Measurements from ENCODE around the gene KLF7. TPM values are rescaled to one million over a fixed set of nuclear protein-coding genes. Genes with fewer than 3 reads are reported as not detected.

The KLF7 gene
- total RNA-seq, 1 donor: 31.1 TPM

GRCh38 chr2:207085110-207085509 lies 80.6 kb downstream of the KLF7 start:
- Histone ChIP-seq H3K27me3 (ENCODE audit: insufficient read depth, low read length) (no peaks in the 10 kb centered on the region), H3K4me1 (ENCODE audit: insufficient read depth, low read length) (peaks cover 3% of the 10 kb centered on the region), H3K79me2 (ENCODE audit: insufficient read depth, low read length) (peaks cover 68% of the 10 kb centered on the region), H3K36me3 (ENCODE audit: insufficient read depth, low read length) (peaks cover 46% of the 10 kb centered on the region), H2AFZ (ENCODE audit: low read length) (no peak overlapping the region), H3K4me3 (ENCODE audit: insufficient read depth, low read length) (no peak overlapping the region), H3K9me3 (ENCODE audit: low read depth, low read length) (no peaks in the 10 kb centered on the region), H3K4me2 (ENCODE audit: insufficient read depth, low read length) (no peak overlapping the region), H4K20me1 (ENCODE audit: insufficient read depth, low read length) (peaks cover 59% of the 10 kb centered on the region), H3K27ac (ENCODE audit: low read depth, low read length) (no peak overlapping the region)
- TF ChIP-seq, protein P1, sequence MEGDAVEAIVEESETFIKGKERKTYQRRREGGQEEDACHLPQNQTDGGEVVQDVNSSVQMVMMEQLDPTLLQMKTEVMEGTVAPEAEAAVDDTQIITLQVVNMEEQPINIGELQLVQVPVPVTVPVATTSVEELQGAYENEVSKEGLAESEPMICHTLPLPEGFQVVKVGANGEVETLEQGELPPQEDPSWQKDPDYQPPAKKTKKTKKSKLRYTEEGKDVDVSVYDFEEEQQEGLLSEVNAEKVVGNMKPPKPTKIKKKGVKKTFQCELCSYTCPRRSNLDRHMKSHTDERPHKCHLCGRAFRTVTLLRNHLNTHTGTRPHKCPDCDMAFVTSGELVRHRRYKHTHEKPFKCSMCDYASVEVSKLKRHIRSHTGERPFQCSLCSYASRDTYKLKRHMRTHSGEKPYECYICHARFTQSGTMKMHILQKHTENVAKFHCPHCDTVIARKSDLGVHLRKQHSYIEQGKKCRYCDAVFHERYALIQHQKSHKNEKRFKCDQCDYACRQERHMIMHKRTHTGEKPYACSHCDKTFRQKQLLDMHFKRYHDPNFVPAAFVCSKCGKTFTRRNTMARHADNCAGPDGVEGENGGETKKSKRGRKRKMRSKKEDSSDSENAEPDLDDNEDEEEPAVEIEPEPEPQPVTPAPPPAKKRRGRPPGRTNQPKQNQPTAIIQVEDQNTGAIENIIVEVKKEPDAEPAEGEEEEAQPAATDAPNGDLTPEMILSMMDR (IDR thresholded peaks at IDR 0.05; ENCODE audit: extremely low read depth, low read depth, low read length): no peak
- DNase-seq (ENCODE audit: insufficient read length, low spot score, missing footprints): no peak

DNA sequence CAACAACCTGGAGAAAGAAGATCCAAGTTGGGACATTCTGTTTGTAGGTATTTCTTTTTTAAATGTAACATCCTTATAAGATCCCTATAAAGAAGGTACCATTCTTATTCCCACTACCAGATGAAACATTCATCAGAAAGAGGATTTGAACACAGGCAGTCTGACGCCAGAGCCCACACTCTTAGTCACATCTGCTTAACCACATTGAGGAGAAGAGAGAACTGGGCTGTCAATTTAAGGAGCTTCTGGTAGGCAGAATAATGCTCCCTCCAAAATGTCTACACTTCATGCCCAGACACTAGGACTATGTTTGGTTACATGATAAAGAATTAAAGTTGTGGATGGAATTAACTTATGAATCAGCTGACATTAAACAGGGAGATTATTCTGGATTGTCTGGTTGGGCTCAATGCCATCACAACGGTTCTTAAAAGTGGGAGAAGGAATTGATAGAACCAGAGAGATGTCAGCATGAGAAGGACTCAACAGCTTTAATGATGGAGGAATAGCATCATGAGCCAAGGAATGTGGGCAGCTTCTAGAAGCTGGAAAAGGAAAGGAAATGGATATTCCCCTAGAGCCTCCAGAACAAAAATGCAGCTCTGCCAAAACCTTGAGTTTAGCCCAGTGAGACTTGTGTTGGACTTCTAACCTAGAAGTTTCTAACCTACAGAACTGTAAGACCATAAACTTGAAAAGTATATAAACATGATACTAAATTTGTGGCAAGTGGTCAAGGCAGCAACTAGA lies 82.2 kb downstream of the KLF7 start:
- no peak overlapping the region for H3K4me3 ChIP-seq (ENCODE audit: insufficient read depth, low read length)
- no peaks in the 10 kb centered on the region for H3K9me3 ChIP-seq (ENCODE audit: low read depth, low read length)
- peaks cover 62% of the 10 kb centered on the region for H3K36me3 ChIP-seq (ENCODE audit: insufficient read depth, low read length)

GRCh38 chr2:207082619-207083018 lies 83.1 kb downstream of the KLF7 start:
- H3K4me1 ChIP-seq (ENCODE audit: insufficient read depth, low read length): peaks cover 3% of the 10 kb centered on the region
- H2AFZ ChIP-seq (ENCODE audit: low read length): no peak overlapping the region
- no peaks in the 10 kb centered on the region for H3K27me3 ChIP-seq (ENCODE audit: insufficient read depth, low read length)
- H3K4me2 ChIP-seq (ENCODE audit: insufficient read depth, low read length): no peak overlapping the region
- TF ChIP-seq, protein P1 (IDR thresholded peaks at IDR 0.05; ENCODE audit: extremely low read depth, low read depth, low read length): no peak
- DNase-seq (ENCODE audit: insufficient read length, low spot score, missing footprints): no peak
- peaks cover 40% of the 10 kb centered on the region for H4K20me1 ChIP-seq (ENCODE audit: insufficient read depth, low read length)
- peaks cover 70% of the 10 kb centered on the region for H3K36me3 ChIP-seq (ENCODE audit: insufficient read depth, low read length)
- H3K9me3 ChIP-seq (ENCODE audit: low read depth, low read length): no peaks in the 10 kb centered on the region
- H3K4me3 ChIP-seq (ENCODE audit: insufficient read depth, low read length): no peak overlapping the region
- H3K27ac ChIP-seq (ENCODE audit: low read depth, low read length): no peak overlapping the region
- peaks cover 44% of the 10 kb centered on the region for H3K79me2 ChIP-seq (ENCODE audit: insufficient read depth, low read length)

More for the DNA sequence above, 82.2 kb downstream of the KLF7 start:
- H3K27me3 ChIP-seq (ENCODE audit: insufficient read depth, low read length): no peaks in the 10 kb centered on the region
- peaks cover 3% of the 10 kb centered on the region for H3K4me1 ChIP-seq (ENCODE audit: insufficient read depth, low read length)
- TF ChIP-seq, protein P1 (IDR thresholded peaks at IDR 0.05; ENCODE audit: extremely low read depth, low read depth, low read length): no peak
- peaks cover 46% of the 10 kb centered on the region for H4K20me1 ChIP-seq (ENCODE audit: insufficient read depth, low read length)
- H3K4me2 ChIP-seq (ENCODE audit: insufficient read depth, low read length): no peak overlapping the region
- DNase-seq (ENCODE audit: insufficient read length, low spot score, missing footprints): no peak
- H3K79me2 ChIP-seq (ENCODE audit: insufficient read depth, low read length): peaks cover 54% of the 10 kb centered on the region
- no peak overlapping the region for H3K27ac ChIP-seq (ENCODE audit: low read depth, low read length)
- H2AFZ ChIP-seq (ENCODE audit: low read length): no peak overlapping the region

- Histone ChIP-seq H2AFZ (ENCODE audit: low read length) (no peak overlapping the region), H3K4me1 (ENCODE audit: insufficient read depth, low read length) (peaks cover 9% of the 10 kb centered on the region), H4K20me1 (ENCODE audit: insufficient read depth, low read length) (peaks cover 11% of the 10 kb centered on the region), H3K9me3 (ENCODE audit: low read depth, low read length) (no peaks in the 10 kb centered on the region), H3K4me3 (ENCODE audit: insufficient read depth, low read length) (no peak overlapping the region), H3K27me3 (ENCODE audit: insufficient read depth, low read length) (no peaks in the 10 kb centered on the region), H3K4me2 (ENCODE audit: insufficient read depth, low read length) (no peak overlapping the region), H3K27ac (ENCODE audit: low read depth, low read length) (no peak overlapping the region), H3K79me2 (ENCODE audit: insufficient read depth, low read length) (peaks cover 7% of the 10 kb centered on the region), H3K36me3 (ENCODE audit: insufficient read depth, low read length) (peaks cover 50% of the 10 kb centered on the region)
- DNase-seq (ENCODE audit: insufficient read length, low spot score, missing footprints): no peak
- TF ChIP-seq, protein P1 (IDR thresholded peaks at IDR 0.05; ENCODE audit: extremely low read depth, low read depth, low read length): no peak
These were observed 87.5 kb downstream of the KLF7 start for GRCh38 chr2:207078186-207078798.

All from osteoblast (primary cell).